WTC11 (cell line): ENCODE measurements around the gene SGSH. TPM values are rescaled to one million over a fixed set of nuclear protein-coding genes. Genes with fewer than 3 reads are reported as not detected.

Experiments used
- ATAC-seq: fragments of 200-7000 bp; cut with Tn5 transposase; 2 replicates; pipeline ENCODE4 v1.10.0; 2021; ENCODE audit warnings: mild to moderate bottlenecking, moderate library complexity
- CTCF ChIA-PET: fragments of 300-600 bp; sonication (Branson Sonifier 250); formaldehyde crosslinking; loops from one replicate; lab custom pipeline; 2021; ENCODE audit warnings: antibody characterized with exemption; lab: Charles Lee
- POLR2A ChIA-PET: fragments of 350-600 bp; sonication (Branson Sonifier 250); formaldehyde crosslinking; loops from one replicate; lab custom pipeline; 2021; ENCODE audit warnings: antibody characterized with exemption; lab: Charles Lee
- DNase-seq: peaks from one replicate; pipeline ENCODE4 v3.0.0; 2021; ENCODE audit warnings: low spot score
- H3K27ac Mint-ChIP-seq: 2 replicates; pipeline ENCODE4 v1.8.0; 2021; ENCODE audit warnings: mixed read lengths
- H3K27me3 Mint-ChIP-seq: 2 replicates; pipeline ENCODE4 v1.8.0; 2021; ENCODE audit warnings: low read depth, mild to moderate bottlenecking, moderate library complexity, mixed read lengths
- H3K36me3 Mint-ChIP-seq: 2 replicates; pipeline ENCODE4 v1.8.0; 2021; ENCODE audit warnings: mixed read lengths
- H3K4me1 Mint-ChIP-seq: 2 replicates; pipeline ENCODE4 v1.8.0; 2022; ENCODE audit warnings: mixed read lengths
- H3K4me3 Mint-ChIP-seq: 2 replicates; pipeline ENCODE4 v1.8.0; 2021; ENCODE audit warnings: mild to moderate bottlenecking, moderate library complexity, mixed read lengths
- H3K9me3 Mint-ChIP-seq: 2 replicates; pipeline ENCODE4 v1.8.0; 2021; ENCODE audit warnings: mixed read lengths
- AR ChIP-seq: fragments of 250-450 bp; sonication (Bioruptor Pico); IDR thresholded peaks from 2 replicates; pipeline ENCODE4 v1.9.0; 2021; ENCODE audit warnings: mild to moderate bottlenecking
- ATF3 ChIP-seq: sonication (generic); formaldehyde crosslinking; conservative IDR thresholded peaks from 2 replicates; pipeline ENCODE4 v1.8.1; 2022; ENCODE audit warnings: mild to moderate bottlenecking, missing genetic modification reagents
- ATF6 ChIP-seq: sonication (generic); formaldehyde crosslinking; IDR thresholded peaks from 2 replicates; pipeline ENCODE4 v1.8.1; 2023; ENCODE audit warnings: mild to moderate bottlenecking, missing genetic modification reagents
- CREM ChIP-seq: sonication (generic); formaldehyde crosslinking; IDR thresholded peaks from 2 replicates; pipeline ENCODE4 v1.8.1; 2022; ENCODE audit warnings: mild to moderate bottlenecking, missing genetic modification reagents, moderate library complexity
- ERG ChIP-seq: fragments of 250-450 bp; sonication (Bioruptor Pico); IDR thresholded peaks from 2 replicates; pipeline ENCODE4 v1.8.0; 2021; ENCODE audit warnings: mild to moderate bottlenecking
- FOXJ3 ChIP-seq: sonication (generic); formaldehyde crosslinking; IDR thresholded peaks from 2 replicates; pipeline ENCODE4 v1.9.0; 2021; ENCODE audit warnings: missing genetic modification reagents, mild to moderate bottlenecking, borderline replicate concordance
- FOXP4 ChIP-seq: sonication (generic); formaldehyde crosslinking; IDR thresholded peaks from 2 replicates; pipeline ENCODE4 v1.8.0; 2022; ENCODE audit warnings: mild to moderate bottlenecking, missing genetic modification reagents
- GRHL2 ChIP-seq: fragments of 250-450 bp; sonication (Bioruptor Pico); IDR thresholded peaks from 2 replicates; pipeline ENCODE4 v1.8.0; 2022; ENCODE audit warnings: mild to moderate bottlenecking, moderate library complexity; ENCODE audit not compliant: insufficient replicate concordance, severe bottlenecking
- HMGA2 ChIP-seq: fragments of 250-450 bp; sonication (Bioruptor Pico); IDR thresholded peaks from 2 replicates; pipeline ENCODE4 v1.4.0; 2021; ENCODE audit warnings: mild to moderate bottlenecking, moderate library complexity
- HMGXB4 ChIP-seq: sonication (generic); formaldehyde crosslinking; IDR thresholded peaks from 2 replicates; pipeline ENCODE4 v1.8.1; 2023; ENCODE audit warnings: mild to moderate bottlenecking, moderate library complexity, missing genetic modification reagents
- NFE2L1 ChIP-seq: sonication (generic); formaldehyde crosslinking; IDR thresholded peaks from 2 replicates; pipeline ENCODE4 v1.8.1; 2023; ENCODE audit warnings: missing genetic modification reagents
- RELA ChIP-seq: sonication (generic); formaldehyde crosslinking; IDR thresholded peaks from 2 replicates; pipeline ENCODE4 v1.8.1; 2022; ENCODE audit warnings: missing genetic modification reagents, mild to moderate bottlenecking, borderline replicate concordance
- SMAD4 ChIP-seq: sonication (generic); formaldehyde crosslinking; IDR thresholded peaks from 2 replicates; pipeline ENCODE4 v1.8.0; 2022; ENCODE audit warnings: mild to moderate bottlenecking, missing genetic modification reagents
- TEAD4 ChIP-seq: sonication (generic); formaldehyde crosslinking; IDR thresholded peaks from 2 replicates; pipeline ENCODE4 v1.8.0; 2022; ENCODE audit warnings: mild to moderate bottlenecking, missing genetic modification reagents
- ZBTB43 ChIP-seq: sonication (generic); formaldehyde crosslinking; IDR thresholded peaks from 2 replicates; pipeline ENCODE4 v1.8.1; 2023; ENCODE audit warnings: mild to moderate bottlenecking, missing genetic modification reagents
- ZNF416 ChIP-seq: fragments of 250-450 bp; sonication (Bioruptor Pico); IDR thresholded peaks from 2 replicates; pipeline ENCODE4 v1.9.0; 2021; ENCODE audit warnings: mild to moderate bottlenecking, inconsistent platforms
- total RNA-seq: library from RNA; stranded (reverse); gene quantifications from 3 replicates; pipeline ENCODE4 v1.2.3, GENCODE V29; 2021

Gene SGSH
- total RNA-seq, 1 experiment from 2014 or later = 27.7 TPM

- TF ChIP-seq ATF6 (CRISPR knock-in tag) (no peak), ZBTB43 (CRISPR knock-in tag) (no peak), HMGA2 (no peak), CREM (CRISPR knock-in tag) (no peak)
- TF ChIP-seq, all 79 proteins: peak for 0
These were observed 48.5 kb downstream of the SGSH start (continued) for GRCh38 chr17:80171681-80172080.

- CTCF ChIA-PET = no interaction called here
- ATAC-seq (no peak), DNase-seq (no peak)
- POLR2A ChIA-PET = no interaction called here
- TF ChIP-seq TEAD4 = no peak
- H3K9me3 Mint-ChIP-seq = peaks cover 5% of the 10 kb centered on the region
- peaks cover 4% of the 10 kb centered on the region; the same call in 1 of the 2 replicates for H3K4me1 Mint-ChIP-seq
- H3K36me3 Mint-ChIP-seq = no peaks in the 10 kb centered on the region
- no peak within 1 kb of the TSS for H3K4me3 Mint-ChIP-seq
- no peak within 1 kb of the TSS for H3K27ac Mint-ChIP-seq
- no peaks in the 10 kb centered on the region for H3K27me3 Mint-ChIP-seq
These were observed 50.2 kb downstream of the SGSH start, which contains the start of gene CARD14 for GRCh38 chr17:80169784-80170500. TSS of gene CARD14 (plus strand) at chr17:80170030. CDS start at chr17:80181439, 11,409 bp downstream.

GRCh38 chr17:80169107-80169506, 51.0 kb downstream of the SGSH start:
- ChIA-PET CTCF (no interaction called here), POLR2A (no interaction called here)
- no peak for TF ChIP-seq SMAD4 (CRISPR knock-in tag)
- TF ChIP-seq HMGXB4 = no peak
- TF ChIP-seq ERG (CRISPR knock-in tag) = no peak
- no peak for TF ChIP-seq AR
- DNase-seq = no peak
- Mint-ChIP-seq H3K27me3 (no peaks in the 10 kb centered on the region), H3K36me3 (no peaks in the 10 kb centered on the region), H3K9me3 (peaks cover 5% of the 10 kb centered on the region), H3K4me1 (peaks cover 4% of the 10 kb centered on the region; the same call in 1 of the 2 replicates), H3K27ac (no peak overlapping the region), H3K4me3 (no peak overlapping the region)
- no peak for ATAC-seq

- Mint-ChIP-seq H3K36me3 (no peaks in the 10 kb centered on the region), H3K4me1 (peaks cover 4% of the 10 kb centered on the region; the same call in 1 of the 2 replicates), H3K27me3 (no peaks in the 10 kb centered on the region), H3K4me3 (no peak overlapping the region), H3K9me3 (peaks cover 5% of the 10 kb centered on the region), H3K27ac (no peak overlapping the region)
- POLR2A ChIA-PET = no interaction called here
- DNase-seq (no peak), ATAC-seq (no peak)
- CTCF ChIA-PET = interaction anchor here (0.8 kb wide), 1 partner anchor 44 kb away, joined by 3 read pairs; no protein-coding TSS in a partner anchor
- TF ChIP-seq ATF3 (CRISPR knock-in tag) (no peak), ZNF416 (CRISPR knock-in tag) (no peak), GRHL2 (CRISPR knock-in tag) (no peak), RELA (CRISPR knock-in tag) (no peak), FOXJ3 (no peak), FOXP4 (CRISPR knock-in tag) (no peak), NFE2L1 (CRISPR knock-in tag) (no peak)
These were observed 51.8 kb downstream of the SGSH start for GRCh38 chr17:80168371-80168770.
